ENCODE data around the gene DRG2.

DRG2 gene

DNA sequence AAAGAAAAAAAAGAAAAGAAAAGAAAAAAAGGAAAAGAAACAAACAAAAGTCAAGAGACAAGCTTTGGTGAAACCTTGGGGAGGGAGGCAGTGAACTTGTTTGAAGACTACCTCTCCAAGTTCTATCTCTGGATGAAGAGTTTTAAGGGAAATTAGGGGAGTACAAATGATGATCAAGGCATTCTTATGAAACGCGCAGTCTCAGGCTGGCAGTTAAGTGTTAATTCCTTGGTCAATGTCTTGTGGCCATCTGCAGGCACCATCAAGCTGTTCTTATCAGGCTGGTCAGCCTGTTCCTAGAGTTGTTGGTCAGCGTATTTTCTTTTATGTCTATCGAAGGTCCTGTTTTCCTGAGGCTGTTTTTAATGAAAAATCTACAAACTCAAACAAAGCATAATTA lies 8.2 kb upstream of the DRG2 start:
- DNase-seq, result no peak

DNA sequence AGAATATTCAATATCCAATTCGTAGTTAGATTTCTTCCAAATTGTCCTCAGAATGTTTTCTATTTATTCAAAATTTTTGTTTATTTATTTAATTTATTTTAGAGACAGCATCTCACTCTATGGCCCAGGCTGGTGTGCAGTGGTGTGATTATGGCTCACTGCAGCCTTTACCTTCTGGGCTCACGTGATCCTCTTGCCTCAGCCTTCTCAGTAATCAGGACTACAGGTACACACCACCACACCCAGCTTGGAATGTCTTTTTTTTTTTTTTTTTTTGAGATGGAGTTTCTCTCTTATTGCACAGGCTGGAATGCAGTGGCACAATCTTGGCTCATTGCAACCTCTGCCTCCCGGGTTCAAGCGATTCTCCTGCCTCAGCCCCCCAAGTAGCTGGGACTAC lies 3.5 kb upstream of the DRG2 start:
- no peak for DNase-seq

DNA sequence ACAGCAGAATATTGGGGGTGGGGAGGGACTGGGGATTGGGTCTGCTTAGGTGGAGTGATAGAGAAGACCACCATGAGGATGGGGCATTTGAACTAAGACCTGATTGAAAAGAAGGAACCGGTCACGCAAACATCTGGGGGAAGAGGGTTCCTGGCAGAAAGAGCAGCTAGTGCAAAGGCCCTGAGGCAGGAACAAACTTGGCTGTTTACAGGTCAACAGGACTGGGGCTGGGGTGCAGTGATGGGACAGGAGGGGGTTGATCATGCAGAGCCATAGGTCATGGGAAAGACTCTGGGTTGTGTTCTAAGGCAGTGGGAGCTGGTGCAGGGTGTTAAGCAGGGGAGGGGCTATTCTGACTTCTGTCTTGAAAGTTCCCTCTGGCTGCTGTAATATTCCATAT lies 1.9 kb downstream of the DRG2 start:
- DNase-seq, result no peak

DNA sequence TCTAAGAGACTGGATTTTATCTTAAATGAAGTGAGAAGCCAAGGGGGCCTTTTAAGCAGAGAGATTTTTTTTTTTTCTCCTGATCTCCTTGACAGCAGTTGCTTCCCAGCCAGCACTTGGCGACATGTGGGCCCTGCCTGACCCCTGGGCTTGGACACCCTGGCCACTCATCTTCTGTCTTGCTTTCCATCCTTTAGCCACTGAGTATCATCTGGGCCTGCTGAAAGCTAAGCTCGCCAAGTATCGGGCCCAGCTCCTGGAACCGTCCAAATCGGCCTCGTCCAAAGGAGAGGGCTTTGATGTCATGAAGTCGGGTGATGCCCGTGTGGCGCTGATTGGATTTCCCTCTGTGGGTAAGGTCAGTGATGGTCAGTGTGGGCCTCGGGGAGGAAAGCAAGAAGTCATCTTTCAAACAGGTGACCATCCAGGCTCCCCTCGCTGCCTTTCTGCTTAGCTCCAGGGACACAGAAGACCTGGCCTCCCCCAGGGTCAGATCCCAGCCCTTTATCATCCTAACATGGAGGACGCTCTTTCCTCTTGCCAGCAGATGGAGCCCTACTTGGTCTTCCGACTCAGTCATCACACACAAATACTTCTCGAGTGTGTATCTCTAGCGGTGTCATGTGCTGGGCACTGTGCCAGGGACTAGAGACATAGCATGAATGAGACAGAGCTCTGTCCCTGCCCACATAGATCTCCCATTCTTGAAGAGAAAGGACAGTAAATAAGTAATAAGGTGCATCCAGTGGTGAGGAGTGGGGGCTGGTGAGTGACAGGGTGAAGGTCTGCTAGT lies 6.1 kb downstream of the DRG2 start:
- no peak for DNase-seq

DNA sequence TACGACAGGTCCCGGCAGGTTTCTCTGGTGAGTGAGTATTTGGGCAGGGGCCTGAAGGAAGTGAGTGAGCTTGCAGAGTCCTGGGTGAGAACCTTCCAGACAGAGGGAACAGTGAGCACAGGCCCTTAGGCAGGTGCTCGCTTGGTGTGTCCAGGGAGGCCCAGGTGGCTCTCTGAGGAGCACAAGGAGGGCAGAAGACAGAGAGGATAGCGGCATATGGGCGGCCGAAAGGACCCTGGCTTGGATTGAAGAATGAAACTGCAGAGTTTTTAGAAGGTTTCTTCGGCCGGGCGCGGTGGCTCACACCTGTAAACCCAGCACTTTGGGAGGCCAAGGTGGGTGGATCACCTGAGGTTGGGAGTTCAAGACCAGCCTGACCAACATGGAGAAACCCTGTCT lies 6.7 kb downstream of the DRG2 start:
- DNase-seq, result no peak

DNA sequence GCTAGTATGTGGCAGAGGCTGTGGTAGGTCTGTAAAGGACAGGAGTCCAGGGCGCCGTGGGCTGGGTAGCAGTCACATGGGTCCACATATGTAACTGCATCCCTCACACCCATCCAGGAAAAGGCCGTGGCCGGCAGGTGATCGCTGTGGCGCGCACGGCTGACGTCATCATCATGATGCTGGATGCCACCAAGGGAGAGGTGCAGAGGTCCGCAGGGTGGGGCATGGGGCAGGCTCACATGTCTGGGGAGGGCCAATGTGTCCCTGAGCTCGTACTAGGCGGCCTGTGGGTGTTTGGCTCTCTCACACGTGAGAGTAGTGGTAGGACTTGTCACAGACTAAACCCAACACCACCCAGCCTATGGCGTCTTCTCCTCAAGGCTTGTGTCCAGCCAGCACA lies 11.8 kb downstream of the DRG2 start:
- no peak for DNase-seq

DNA sequence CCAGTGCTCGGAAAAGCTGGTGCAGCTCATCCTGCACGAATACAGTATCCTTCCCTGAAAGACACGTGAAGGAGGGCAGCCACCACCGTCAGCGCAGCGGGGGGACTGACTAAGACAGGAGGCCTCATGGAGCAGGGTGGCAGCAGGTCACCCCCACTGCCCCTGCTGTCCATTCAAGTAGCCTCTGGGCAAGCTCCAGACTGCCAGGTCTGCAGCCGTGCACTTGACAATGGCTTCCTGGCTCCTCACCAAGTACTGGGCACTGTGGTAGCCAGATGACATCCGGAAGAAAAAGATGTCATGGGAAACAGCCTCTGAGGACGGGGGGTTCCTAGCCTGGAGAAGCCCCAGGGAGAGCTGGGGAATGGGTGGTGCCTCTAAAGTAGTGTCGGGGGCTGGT lies 12.9 kb downstream of the DRG2 start:
- no peak for DNase-seq

DNA sequence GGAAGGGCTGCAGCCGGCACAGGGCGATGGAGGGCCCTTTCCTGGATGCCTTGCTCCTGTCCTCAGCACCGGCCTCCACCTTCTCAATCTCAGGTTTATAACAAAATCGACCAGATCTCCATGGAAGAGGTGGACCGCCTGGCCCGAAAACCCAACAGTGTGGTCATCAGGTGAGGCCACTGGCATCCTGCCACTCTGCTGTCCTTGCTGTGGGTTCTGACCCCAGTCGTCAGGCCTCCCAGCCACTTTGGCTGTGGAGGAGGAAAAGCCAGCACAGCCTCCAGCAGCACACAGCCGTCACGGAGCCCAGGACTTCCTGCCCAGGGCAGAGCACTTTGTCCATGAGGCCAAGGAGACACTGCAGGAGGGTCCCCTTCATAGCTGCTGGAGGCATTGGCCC lies 14.1 kb downstream of the DRG2 start:
- no peak for DNase-seq

DNA sequence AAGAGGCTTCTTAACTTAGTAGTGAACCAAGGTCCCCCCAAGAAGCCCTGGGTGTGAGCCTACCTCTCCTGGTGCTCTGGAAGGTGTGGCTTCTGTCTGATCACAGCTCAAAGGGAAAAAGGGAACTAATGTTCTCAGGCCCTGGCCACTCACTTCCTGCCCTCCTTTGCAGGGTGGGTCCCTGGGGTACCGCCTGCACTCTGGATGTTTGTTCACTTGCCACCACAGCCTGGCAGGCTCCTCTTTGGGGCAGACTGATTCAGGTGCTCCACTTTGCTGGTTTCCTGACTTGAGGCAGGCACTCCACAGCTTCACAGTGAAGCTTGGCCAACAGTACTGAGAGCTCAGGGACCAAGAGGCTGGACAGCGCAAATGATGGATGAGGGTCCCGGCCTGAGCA lies 14.9 kb downstream of the DRG2 start:
- DNase-seq, result no peak

DNA sequence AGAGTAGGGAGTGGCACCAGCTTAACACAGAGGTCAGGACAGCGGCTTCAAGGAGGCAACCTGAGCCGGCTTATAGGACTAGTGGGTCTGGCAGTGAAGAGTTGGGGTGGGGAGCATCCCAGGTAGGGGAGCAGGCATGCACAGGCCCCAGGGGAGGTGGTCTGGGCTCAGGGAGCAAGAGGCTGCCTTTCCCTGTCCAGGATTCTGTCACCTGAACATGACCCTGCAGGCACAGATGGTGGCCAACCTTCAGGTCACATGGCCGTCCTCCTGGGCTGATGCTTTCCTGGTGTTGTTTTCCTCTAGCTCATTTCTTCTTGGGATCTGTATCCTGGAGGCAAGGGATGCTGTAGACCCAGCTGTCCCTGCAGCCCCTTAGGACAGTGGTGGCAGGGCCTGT lies 17.3 kb downstream of the DRG2 start:
- no peak for DNase-seq

DNA sequence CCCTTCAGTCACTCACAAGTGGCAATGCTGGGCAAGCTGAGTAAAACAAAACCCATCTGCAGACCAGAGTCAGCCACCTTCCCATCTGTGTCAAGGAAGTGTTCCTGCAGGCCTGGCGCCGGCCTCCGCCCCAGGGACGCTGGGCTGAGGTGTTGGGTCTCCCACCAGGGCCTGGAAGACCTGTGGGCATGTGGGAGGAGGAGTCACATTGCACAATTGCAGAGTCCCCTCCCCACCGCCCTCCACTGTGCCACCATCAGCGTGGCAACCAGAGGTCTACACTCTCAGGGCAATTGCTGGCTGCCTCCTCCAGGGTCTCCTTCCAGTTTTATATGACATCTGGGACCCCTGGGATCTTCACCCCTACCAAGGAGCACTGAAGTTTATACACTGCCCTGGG lies 17.8 kb downstream of the DRG2 start:
- DNase-seq, result no peak

DNA sequence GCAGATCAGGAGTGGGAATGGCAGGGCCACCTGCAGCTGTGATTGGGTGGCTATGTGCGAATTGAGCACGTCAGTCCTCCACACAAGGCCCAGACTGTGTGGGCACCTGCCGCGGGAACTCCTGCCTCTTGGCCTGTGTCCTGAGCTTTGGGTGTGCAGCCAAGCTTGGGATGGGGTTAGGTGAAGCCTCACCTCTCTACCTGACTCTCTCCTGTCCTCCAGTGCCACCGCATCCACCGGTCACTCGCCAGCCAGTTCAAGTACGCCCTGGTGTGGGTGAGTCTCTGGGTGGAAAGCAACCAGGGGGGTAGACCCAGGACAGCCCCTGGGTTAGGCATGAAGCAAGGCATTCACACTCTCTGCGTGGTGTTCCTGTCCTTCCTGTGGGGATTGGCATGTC lies 18.5 kb downstream of the DRG2 start:
- DNase-seq, result no peak

DNA sequence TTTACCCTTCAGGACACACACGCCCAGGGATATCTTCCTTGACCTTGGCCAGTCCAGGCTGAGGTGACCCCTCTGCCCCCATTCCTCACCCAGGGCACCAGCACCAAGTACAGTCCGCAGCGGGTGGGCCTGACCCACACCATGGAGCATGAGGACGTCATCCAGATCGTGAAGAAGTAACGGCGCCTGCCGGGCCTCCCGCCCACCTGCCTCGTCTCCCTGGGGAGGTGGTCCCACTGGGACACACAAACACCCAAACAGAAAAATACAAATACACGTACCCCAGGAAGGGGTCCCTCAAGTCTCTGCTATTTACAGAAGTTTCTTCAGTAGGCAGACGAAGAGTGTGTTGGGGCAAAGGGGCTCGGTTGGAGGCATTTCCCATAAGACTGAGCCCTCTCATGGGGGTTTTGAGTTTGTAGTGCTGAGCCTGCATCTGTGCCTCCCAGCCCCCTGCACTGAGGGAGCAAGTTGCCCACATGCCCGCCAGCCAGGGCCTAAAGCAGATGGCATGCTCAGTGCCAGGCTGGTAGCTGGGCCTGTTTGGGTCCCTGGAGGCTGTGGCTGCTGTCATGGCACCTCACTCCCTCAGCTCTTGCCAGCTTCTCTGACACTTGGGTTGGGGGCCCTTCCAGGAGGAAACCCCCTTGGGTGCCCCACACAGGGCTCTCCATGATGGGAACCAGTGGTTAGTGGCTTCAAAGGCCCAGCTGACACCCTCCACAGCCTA lies 19.5 kb downstream of the DRG2 start:
- DNase-seq, result no peak

DNA sequence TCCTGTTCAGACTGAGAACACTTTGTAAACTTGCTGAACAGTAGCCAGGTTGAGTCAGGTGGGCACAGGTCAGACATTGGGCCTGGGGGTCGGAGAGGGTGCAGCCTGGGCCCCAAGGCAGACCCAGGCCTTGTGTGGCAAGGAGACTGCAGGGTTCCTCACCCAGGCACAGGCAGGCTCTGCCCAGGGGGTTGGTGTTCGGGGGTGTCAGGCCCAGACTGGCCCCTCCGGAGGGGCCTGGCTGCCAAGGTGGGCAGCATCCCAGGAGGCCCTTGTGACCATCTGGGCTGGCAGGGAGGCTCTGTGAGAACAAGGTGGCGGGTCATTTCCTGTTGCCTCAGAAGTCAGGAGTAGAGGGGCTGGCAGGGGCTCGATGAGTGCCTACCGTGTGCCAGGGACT lies 20.2 kb downstream of the DRG2 start:
- DNase-seq, result no peak

DNA sequence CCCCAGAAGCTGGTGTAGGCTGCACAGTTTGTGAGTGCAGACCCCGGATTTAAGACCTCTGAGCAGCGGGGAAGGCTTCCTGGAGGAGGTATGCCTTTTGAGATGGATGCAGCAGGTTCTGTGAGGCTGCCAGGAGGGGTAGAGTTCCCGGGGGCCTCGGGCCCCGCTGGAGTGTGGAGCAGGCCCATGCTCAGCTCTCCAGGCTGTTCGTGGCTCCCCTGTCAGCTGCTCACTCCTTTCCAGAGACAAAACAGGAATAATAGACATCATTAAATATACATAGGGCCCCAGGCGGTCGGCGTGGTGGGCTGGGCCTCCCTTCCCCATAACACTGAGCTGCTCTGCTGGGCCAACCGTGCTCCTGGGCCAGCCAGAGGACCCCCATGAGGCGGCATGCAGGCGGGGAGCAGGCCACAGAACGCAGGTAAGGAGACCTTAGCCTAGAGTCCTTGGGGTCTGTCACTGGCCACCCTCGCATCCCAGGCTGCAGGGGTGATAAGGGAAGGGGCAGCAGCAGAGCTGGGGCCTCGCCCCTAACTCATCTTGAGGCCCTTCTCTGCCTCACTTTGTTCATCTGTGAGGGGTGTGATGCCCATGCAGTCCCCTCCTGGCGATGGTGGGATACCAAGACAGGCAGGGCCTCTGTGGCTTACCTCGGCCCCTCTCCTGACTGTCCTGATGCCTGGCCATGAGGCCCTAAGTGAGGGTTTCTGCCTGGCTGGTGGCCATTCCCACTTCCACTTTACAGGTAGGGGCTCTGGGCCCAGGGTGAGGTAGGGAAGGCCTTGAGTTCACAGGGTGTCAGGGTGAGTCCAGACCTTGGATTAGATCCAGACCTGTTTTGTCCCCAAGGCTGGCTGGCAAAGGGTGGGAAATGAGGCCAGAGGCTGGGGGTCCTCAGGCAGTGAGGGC lies 20.9 kb downstream of the DRG2 start, which contains the start of gene MYO15A:
Gene MYO15A, plus strand, starts transcription at position 356 of the 912 bp plus-strand sequence. CDS start 10,045 bp downstream, outside the sequence.
- no peak for DNase-seq

DNA sequence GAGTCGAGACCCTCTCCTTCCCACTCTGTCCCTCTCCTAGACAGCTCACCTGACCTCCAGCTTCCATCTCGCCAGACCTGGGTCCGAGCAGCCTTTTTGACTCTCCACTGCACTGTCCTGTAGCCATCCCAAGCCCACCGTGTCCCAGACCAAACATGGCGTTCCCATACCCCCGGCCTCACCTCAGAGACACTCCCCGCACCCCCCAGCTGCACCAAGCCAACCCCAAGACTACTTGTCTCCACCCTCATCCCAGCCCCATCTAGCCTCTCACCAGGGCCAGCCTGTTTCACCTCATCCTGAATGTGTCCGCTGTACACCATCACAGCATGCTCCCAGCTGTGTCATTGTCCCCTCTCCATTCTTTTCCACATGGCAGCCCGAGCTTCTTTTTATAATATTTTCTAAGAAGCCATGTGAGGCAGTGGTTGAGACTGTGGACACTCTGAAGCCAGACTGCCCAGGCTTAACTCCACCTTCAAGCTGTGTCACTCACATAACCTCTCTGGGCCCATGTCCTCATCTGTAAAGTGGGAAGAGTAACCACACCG lies 22.3 kb downstream of the DRG2 start:
- no peak for DNase-seq

DNA sequence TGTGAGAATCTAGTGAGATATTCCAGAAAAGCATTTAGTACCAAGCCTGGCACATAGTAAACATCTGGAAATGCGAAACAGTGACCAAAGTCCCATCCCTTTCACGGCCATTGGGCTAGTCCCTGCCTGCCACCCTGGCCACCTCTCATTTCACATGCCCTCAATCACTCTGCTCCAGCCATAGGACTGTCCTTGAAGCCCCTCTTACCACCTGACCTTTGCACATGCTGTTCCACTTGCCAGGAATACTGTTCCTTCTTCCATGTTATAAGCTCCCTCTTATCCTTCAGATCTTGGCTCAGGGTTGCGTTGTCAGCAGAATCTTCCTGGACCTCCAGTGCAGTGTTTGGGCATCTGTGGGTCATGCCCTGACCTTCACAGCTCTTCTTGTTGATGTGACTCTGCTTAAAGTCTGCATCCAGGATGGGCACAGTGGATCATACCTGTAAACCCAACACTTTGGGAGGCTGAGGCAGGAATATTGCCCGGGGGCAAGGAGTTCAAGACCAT lies 22.9 kb downstream of the DRG2 start:
- DNase-seq, result no peak

DNA sequence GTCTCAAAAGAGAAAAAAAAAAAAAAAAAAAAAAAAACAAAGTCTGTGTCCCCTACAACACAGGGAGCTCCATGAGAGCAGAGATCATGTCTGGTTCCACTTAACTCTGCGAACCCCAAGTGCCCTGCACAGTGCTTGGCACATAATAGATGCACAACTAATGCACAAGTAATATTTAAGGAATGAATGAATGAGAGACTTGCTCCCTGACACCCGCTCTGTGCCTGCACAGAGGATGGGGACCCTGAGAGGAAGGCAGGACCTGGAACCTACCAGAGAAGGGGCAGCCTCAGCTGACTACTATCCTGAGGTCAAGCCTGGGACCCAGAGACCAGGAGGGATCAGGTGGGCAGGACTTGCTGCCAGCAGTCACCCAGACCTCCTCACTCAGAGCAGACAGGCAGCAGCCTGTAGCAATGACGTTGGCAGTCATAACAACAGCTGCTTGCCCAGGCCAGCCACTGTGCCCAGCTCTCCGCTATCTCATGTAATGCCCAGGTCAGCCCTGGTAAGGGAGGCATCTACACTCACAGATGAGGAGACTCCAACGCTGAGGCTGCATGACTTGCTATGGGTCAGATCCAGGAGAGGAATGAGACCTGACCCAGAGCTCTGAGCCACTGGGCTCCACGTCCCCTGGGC lies 23.7 kb downstream of the DRG2 start:
- no peak for DNase-seq

DNA sequence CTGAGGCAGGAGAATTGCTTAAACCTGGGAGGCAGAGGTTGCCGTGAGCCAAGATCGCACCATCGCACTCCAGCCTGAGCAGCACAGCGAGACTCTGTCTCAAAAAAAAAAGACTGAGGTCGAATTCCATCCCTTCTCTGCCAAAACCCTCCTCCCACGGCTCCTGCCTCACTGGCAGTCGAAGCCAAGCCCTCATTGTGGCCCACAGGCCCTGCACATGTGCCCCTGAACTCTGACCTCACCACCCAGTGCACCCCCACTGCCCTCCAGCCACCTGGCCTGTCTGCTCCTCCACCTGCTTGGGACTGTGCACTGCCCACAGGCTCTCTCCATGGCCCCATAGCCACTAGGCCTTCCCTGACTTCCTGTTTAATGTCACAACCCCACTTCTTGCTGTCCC lies 27.8 kb downstream of the DRG2 start:
- no peak for DNase-seq

DNA sequence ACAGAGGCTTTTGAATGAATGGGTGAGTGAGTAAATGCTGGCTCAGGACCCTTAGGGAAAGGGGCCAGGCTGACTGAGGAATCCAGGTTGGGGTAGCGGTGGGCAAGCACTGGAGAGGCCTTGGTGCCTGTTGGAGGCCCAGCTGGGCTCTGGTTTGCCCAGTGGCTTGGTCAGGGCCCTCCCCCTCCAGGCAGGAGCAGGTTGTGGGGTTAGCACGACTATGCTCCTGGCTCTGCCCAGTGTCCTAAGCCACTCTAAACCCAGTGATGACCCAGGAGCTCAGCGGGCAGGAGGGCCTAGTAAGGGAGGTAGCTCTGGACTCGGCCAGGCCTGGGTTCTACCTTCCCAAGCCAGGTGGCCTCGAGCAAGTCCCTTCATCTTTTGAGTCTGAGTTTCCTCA lies 28.3 kb downstream of the DRG2 start:
- DNase-seq, result no peak

DNA sequence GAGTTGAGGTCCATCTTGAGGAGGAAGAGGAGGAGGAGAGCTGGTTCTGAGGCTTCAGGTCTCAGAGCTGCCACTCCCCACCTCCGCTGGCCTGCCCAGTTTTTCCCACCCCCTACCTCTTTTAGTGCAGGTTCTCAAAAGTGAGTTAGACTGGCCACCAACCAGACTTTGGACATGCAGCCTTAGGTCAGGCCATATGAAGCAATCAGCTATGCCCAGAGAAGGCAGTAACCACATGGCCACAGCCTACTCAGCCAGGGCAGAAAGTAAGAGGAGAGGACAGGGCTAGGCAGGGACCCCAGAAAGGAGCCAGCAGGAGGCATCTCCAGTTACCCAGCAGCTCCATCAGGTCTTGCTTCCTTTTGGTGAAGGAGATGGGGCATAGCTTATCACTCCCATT lies 29.8 kb downstream of the DRG2 start:
- no peak for DNase-seq

All from activated effector memory CD4-positive, alpha-beta T cell treated with anti-CD3 and anti-CD28 coated beads, Interleukin-2, amount 50 U/mL, for 16 hours (primary cell).